ENCODE results near the gene TMEM179. TPM values are rescaled to one million over a fixed set of nuclear protein-coding genes. Genes with fewer than 3 reads are reported as not detected.

Gene TMEM179
- total RNA-seq, 4 donors from 2014 or later, result 0.66 to 0.84 (median 0.78) TPM; not detected in 1

GRCh38 chr14:104591506-104592291 is 12.9 kb downstream of the TMEM179 start:
- H3K27ac ChIP-seq, result no peak overlapping the region
- no peak overlapping the region for H3K4me3 ChIP-seq
- peaks cover 0 to 14% (median 0%) of the 10 kb centered on the region in 4 donors for H3K4me1 ChIP-seq
- H3K36me3 ChIP-seq, result no peaks in the 10 kb centered on the region
- H3K27me3 ChIP-seq, result peaks cover 0 to 3% of the 10 kb centered on the region in 2 donors
- WGBS, 2 donors, result 79 to 91% methylated on average over 8 to 25 of the region's 26 CpGs
- no peak for DNase-seq (ENCODE audit: low spot score in 2 of 2)
- TF ChIP-seq, protein P1, sequence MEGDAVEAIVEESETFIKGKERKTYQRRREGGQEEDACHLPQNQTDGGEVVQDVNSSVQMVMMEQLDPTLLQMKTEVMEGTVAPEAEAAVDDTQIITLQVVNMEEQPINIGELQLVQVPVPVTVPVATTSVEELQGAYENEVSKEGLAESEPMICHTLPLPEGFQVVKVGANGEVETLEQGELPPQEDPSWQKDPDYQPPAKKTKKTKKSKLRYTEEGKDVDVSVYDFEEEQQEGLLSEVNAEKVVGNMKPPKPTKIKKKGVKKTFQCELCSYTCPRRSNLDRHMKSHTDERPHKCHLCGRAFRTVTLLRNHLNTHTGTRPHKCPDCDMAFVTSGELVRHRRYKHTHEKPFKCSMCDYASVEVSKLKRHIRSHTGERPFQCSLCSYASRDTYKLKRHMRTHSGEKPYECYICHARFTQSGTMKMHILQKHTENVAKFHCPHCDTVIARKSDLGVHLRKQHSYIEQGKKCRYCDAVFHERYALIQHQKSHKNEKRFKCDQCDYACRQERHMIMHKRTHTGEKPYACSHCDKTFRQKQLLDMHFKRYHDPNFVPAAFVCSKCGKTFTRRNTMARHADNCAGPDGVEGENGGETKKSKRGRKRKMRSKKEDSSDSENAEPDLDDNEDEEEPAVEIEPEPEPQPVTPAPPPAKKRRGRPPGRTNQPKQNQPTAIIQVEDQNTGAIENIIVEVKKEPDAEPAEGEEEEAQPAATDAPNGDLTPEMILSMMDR (IDR thresholded peaks at IDR 0.05), result no peak
- TF ChIP-seq EP300 (IDR thresholded peaks at IDR 0.05), result no peak
- no peak for TF ChIP-seq POLR2A (IDR thresholded peaks at IDR 0.05)
- no peaks in the 10 kb centered on the region for H3K9me3 ChIP-seq

DNA sequence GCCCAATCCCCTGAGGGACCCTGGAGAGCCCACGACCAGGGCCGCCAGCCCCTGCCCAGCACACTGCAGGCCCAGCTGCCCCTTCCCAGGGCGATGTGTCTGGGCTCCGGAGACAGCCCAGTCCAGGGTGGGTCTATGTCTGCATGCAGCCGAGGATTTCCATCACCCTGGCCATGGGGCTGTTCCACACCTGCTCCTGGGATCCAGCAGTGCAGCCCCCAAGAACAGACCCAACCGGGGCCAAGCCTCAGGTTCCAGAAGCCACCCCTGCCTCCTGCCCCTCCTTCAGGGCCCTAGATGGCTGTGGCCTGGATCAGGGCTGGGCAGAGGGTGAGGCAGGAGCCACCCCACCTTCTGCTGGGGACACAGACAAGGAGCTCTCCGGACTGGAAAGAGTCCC is 13.5 kb downstream of the TMEM179 start:
- TF ChIP-seq POLR2A (IDR thresholded peaks at IDR 0.05), result no peak
- 57 to 64% methylated on average over 2 to 6 of the region's 7 CpGs for WGBS, 2 donors

DNA sequence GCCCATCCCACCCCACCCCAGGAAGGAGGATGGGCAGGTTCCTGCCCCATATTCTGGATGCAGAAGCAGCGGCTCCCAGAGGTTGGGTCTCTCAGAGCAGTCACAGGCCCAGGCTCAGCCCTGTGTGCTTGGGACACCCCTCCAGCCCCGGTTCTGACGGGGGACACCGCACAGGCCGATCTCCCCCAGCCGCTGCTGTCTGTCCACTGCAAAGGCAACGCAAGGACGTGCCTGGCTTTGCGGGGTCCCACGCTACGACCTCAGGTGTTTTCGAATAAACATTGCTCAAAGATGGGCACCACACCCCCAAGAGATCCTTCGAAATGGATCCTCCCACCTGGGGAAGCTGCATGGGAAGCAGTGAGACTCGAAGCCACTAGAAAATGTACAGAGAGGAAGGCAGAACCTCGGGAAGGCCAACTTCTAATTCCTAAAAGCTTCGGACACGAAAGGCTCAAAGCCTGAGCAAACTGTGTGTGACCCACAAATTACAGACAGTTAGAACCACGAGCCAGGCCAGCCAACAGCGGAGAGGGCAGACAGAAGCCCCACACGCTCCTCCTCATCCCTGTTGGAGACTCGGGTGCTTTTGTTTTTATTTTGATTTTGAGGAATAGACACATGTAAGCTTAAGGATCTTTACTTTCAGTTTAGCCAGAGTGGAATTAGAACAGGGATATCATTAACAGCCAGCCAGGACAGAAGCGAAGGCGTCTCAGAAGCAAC is 14.2 kb downstream of the TMEM179 start:
- Histone ChIP-seq H3K27ac (no peak overlapping the region), H3K36me3 (no peaks in the 10 kb centered on the region), H3K4me1 (peaks cover 0 to 20% (median 0%) of the 10 kb centered on the region in 4 donors), H3K27me3 (peaks cover 0 to 3% of the 10 kb centered on the region in 2 donors), H3K9me3 (no peaks in the 10 kb centered on the region), H3K4me3 (no peak overlapping the region)
- TF ChIP-seq EP300 (IDR thresholded peaks at IDR 0.05), result no peak
- TF ChIP-seq, protein P1 (IDR thresholded peaks at IDR 0.05), result no peak
- TF ChIP-seq POLR2A (IDR thresholded peaks at IDR 0.05), result no peak
- no peak for DNase-seq (ENCODE audit: low spot score in 2 of 2)
- 77 to 78% methylated on average over 22 to 23 of the region's 23 CpGs for WGBS, 2 donors

More for the DNA sequence above, 13.5 kb downstream of the TMEM179 start:
- Histone ChIP-seq H3K4me3 (no peak overlapping the region), H3K4me1 (peaks cover 0 to 20% (median 0%) of the 10 kb centered on the region in 4 donors), H3K36me3 (no peaks in the 10 kb centered on the region), H3K27me3 (peaks cover 0 to 3% of the 10 kb centered on the region in 2 donors), H3K27ac (no peak overlapping the region), H3K9me3 (no peaks in the 10 kb centered on the region)
- no peak for DNase-seq (ENCODE audit: low spot score in 2 of 2)

DNA sequence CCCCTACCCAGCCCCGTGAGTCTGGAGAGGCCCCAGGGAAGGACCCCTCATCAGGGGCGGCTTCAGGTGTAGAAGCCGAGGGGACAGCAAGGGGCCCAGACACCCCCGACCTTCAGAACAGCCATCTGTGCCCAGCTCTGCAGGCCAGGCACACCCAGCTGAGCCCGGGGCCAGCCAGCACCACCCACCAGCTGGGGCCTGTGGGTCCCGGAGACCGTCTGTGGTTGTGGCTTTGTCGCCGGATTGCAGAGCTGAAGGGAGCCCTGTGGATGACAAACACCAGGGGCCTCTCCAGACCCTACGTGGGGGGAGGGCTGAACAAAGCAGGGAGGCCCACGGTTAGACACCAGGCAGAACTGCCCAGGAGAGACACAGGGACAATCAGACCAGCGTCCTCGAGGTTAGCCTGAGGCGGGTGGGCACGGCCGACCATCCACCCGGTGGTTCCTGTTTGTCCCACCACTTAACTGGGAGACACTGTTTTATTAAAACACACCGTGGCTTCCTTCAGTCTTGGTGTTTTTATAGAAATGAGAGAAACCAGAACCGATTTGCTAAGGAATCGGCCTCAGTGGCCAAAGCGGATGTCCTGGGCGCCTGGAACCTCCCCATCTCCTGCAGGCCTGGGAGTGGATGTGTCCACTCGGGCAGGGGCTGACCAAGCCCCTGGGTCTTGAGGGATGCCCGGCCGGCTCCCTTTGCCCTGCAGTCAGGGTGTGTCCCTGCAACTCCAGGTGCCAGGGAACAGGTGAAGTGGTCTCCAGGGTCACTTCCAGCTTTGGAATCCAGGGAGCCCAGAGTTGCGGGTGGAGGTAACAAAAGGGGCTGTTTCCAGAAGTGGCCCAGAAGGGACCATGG is 15.0 kb downstream of the TMEM179 start:
- Histone ChIP-seq H3K27ac (no peak overlapping the region), H3K4me3 (no peak overlapping the region), H3K27me3 (peaks cover 0 to 3% of the 10 kb centered on the region in 2 donors), H3K36me3 (no peaks in the 10 kb centered on the region), H3K9me3 (no peaks in the 10 kb centered on the region), H3K4me1 (peaks cover 0 to 20% (median 0%) of the 10 kb centered on the region in 4 donors)
- DNase-seq (ENCODE audit: low spot score in 2 of 2), result no peak
- 84 to 86% methylated on average over 22 to 24 of the region's 26 CpGs for WGBS, 2 donors
- TF ChIP-seq, protein P1 (IDR thresholded peaks at IDR 0.05), result no peak
- TF ChIP-seq POLR2A (IDR thresholded peaks at IDR 0.05) (no peak), EP300 (IDR thresholded peaks at IDR 0.05) (no peak)
